Activated gamma-delta T cell treated with Interleukin-2 at 50 U/mL for 16 hours (primary cell): ENCODE data around the gene FZD7.

Experiments used
- DNase-seq: peaks from one replicate; pipeline ENCODE4 v3.0.0-alpha.2; 2020

FZD7 gene

DNA sequence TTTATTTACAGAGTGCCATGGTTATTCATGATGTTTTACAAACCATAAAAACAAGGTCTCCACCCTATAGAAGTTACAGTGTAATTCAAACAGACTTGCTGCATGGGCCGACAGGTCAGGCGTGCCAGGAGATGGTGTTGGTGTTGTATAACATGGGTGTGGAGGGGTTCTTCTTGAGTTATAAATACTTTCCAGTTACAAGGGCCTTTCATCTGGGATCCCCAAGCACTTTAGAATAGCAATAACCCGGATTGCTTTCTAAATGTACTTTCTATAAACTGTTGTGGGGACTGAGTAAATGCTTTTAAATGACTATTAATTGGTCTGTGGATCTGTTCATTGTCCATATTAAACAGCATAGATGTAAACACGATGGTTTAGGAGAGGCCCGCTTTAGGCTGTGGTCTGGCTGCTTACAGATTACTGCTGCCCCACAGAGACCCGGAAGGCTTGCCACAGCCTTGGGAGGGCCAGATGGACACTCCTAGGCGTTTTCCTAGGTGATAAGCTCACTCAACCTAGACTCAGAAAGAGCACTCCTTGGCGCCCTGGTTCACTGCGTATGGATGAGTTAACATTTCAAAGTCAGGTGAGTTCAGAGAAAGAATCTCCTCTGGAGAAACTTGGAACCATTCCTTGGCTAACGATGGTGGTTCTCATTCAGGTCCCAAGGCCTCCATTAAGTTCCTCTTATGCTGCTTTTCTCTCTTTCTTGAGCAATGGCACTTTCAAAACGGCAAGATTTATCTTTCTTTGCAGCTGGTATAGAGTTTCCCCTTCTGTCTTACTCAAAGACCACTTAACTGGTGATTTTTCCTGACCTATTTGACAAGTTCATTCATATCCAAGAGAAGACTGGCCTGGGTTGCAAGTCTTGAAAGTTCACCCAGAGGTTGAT, 35.8 kb downstream of the FZD7 start:
- DNase-seq, result no peak

DNA sequence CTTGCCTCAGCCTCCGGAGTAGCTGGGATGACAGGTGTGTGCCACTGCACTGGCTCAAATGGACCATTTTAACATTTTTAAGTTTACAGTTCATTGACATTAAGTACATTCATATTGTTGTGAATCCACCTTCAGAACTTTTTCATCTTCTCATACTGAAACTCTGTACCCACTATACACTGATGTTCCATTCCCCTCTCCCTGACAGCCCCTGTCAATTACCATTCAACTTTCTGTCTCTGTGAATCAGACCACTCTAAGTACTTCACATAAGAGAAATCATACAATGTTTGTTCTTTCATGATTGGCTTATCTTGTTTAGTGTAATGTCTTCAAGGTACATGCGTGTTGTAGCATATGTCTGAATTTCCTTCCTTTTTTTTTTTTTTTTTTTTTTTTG, 37.5 kb downstream of the FZD7 start:
- no peak for DNase-seq

DNA sequence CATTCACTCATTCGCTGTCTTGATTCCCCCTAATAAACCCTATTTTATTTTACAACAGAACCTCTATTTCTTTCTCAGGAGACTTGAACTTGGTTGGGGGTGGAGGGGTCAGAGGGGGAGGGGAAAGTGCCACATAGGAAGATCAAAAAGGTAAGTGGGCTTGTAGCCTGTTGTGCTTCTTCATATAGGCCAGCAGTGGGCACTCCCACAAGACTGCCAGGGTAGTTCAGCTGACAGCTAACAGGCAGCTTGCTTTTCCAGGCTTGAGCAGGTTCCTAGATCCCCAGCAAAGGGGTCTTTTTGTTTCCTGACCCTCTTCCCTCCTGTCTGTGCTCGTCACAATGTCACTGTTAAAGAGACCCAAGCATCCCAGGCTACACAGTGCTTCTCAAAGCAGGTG, 38.6 kb downstream of the FZD7 start:
- DNase-seq, result no peak

DNA sequence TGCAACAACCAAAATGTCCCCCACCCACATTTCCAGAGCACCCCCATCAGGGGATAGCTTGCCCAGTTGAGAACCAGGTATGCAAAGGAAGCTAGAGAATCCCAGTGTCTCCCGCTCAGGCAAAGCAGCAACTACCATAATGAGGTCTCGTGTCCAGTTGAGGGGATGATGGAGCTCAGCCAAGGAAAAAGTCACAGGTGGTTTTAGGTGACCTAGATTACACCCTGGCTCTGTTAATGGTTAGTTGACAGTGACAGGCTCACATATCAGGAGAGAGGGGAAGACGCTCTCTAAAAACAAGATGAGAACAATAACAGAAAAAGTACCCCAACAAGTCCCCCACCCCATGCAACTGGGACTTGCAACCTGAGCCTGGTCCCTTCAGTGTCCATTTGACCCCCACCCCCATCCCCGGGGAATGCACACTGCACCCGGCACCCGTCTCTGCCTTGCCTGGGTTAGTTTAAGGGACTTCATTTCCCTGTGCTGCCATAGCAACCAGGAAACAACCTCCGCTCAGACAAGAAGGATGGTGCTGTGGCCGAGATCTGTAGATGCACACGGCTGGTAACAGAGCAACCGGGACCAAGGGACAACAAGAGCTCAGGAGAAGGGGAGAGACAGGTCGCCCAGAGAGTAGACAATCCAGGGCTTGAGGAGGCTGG, 39.2 kb downstream of the FZD7 start, which contains the start of gene KIAA2012:
Gene KIAA2012 (plus strand): TSS at position 519 of the 665 bp plus-strand sequence. CDS start 373 bp downstream, outside the sequence.
- DNase-seq, result no peak

DNA sequence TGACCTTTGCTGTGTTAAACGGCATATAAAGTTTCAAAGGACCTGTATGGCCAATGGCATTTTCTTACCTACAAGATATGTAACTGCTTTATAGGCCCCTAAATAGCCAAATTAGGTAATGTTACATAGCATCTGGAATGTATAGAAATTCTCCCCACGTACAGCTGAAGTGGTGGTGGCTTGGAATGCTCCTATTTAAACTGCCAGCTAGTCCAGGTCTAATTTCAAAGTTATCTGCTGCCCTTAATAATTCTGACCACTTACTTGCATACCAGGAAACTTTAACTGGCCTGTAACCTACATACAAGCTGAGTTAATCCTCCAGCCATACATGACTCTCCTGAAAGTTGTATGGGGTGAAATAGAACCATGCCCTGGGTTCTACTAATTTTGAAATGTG, 40.7 kb downstream of the FZD7 start:
- no peak for DNase-seq

DNA sequence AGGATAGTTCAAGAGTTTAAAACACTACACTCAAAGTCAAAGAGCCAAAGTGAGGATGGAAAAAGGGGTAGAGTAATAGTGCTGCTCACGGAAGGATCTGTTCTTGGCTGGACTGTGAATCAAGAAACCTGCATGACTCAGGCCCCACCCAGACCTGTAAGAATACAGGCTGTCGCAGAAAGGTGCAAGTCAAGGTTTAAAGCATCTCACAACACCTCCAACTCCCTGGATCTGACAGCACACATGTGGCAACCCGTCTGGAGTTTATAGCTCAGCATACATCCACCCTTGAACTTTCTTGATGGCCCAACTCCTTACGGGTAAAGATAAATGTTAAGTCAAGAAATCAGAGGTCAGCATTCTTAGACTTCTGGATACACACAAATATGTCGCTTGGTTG, 45.7 kb downstream of the FZD7 start:
- no peak for DNase-seq

DNA sequence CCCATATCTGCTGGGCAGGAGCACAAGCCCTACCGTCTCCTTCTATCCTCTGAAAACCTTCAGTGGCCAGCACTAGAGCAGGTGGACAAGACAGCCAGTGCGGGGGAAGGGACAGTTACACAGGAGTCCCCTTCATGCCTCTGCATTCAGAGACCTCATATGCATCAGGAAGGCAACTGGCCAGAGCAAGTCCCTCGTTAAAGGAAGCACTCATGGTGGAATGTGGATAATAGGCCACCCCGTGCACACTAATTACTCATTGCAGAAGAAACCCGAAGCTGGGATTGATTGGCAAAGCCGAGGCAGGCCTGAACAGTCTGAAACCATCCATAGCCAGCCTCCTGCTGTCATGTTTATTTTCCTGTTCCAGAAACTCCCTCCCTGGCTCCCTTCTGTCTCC, 50.6 kb downstream of the FZD7 start:
- no peak for DNase-seq
